Middle frontal gyrus (tissue), 1 donor: ENCODE data around the gene ESRP2.

Experiments
- DNase-seq: peaks from one replicate; pipeline ENCODE4 v3.0.0-alpha.2; 2015; ENCODE audit warnings: low spot score; ENCODE audit errors: extremely low spot score

The ESRP2 gene

GRCh38 chr16:68264128-68265077 lies 28.5 kb upstream of the ESRP2 start, which contains the start of gene SLC7A6:
SLC7A6 (plus strand) TSS chr16:68264526; CDS start chr16:68274727, 10,201 bp downstream.
- peak; percentile 52 for DNase-seq

- DNase-seq = no peak
Observed at GRCh38 chr16:68263559-68264127, 27.7 kb upstream of the ESRP2 start.

GRCh38 chr16:68259007-68259825 lies 23.3 kb upstream of the ESRP2 start:
- no peak for DNase-seq

- DNase-seq = no peak
Observed at GRCh38 chr16:68257906-68258800, 22.2 kb upstream of the ESRP2 start.

GRCh38 chr16:68257251-68257905 lies 21.5 kb upstream of the ESRP2 start:
- DNase-seq = no peak

GRCh38 chr16:68255712-68256111 lies 19.8 kb upstream of the ESRP2 start:
- no peak for DNase-seq

GRCh38 chr16:68253721-68254120 lies 17.8 kb upstream of the ESRP2 start:
- DNase-seq = no peak

- no peak for DNase-seq
Observed at GRCh38 chr16:68252383-68252782, 16.5 kb upstream of the ESRP2 start.

- DNase-seq = no peak
Observed at GRCh38 chr16:68251832-68252231, 15.9 kb upstream of the ESRP2 start.

- no peak for DNase-seq
Observed at GRCh38 chr16:68250951-68251350, 15.0 kb upstream of the ESRP2 start.

- DNase-seq = no peak
Observed at GRCh38 chr16:68249371-68249770, 13.4 kb upstream of the ESRP2 start.

- DNase-seq = no peak
Observed at GRCh38 chr16:68247932-68248331, 12.0 kb upstream of the ESRP2 start.

- DNase-seq = no peak
Observed at GRCh38 chr16:68247400-68247799, 11.5 kb upstream of the ESRP2 start.

- DNase-seq = no peak
Observed at GRCh38 chr16:68246666-68247065, 10.7 kb upstream of the ESRP2 start.

- no peak for DNase-seq
Observed at GRCh38 chr16:68246121-68246520, 10.2 kb upstream of the ESRP2 start.

GRCh38 chr16:68244903-68245853 lies 9.3 kb upstream of the ESRP2 start, which contains the start of gene PLA2G15:
PLA2G15 (plus strand) TSS chr16:68245373; CDS start chr16:68245427, 54 bp downstream.
- DNase-seq = peak; percentile 82

GRCh38 chr16:68244481-68244902 lies 8.6 kb upstream of the ESRP2 start:
- DNase-seq = no peak

GRCh38 chr16:68242926-68243858 lies 7.3 kb upstream of the ESRP2 start:
- no peak for DNase-seq
